ENCODE data around the gene MZF1. TPM values are rescaled to one million over a fixed set of nuclear protein-coding genes. Genes with fewer than 3 reads are reported as not detected.

MZF1 gene
- total and polyA plus RNA-seq, 2 donors (not counting 1 experiment from before 2014, with no cell fraction given), result 4.1 to 14.9 TPM

DNA sequence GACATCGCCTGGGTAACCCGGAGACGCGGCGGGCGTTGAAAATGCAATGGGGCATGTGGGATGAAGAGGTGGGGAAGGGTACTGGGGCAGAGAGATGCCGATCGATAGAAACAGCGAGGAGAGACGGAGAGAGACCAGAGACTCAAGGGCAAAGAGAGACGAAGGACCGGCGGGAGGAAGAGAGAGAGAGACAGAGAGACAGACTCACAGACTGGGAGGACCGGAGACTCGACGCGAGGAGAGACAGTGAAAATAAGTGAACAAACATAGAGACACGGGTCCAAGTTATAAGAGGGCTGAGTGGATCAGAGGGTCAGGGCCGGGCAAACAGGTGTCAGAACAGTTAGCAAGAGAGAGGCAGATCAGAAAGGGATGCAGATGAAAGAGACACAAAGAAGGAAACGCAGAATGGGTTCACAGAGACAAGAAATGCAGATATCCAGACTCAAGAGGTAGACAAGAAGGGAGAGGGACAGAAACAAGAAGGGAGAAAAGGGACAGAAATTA lies 576 bp upstream of the MZF1 start:
- Histone ChIP-seq H3K27me3 (ENCODE audit: control insufficient read depth, insufficient read depth, low read length) (no peaks in the 10 kb centered on the region), H3K9me3 (ENCODE audit: control insufficient read depth, insufficient read depth, low read depth, low read length) (no peaks in the 10 kb centered on the region), H3K4me3 (replicated peaks in 1 of 4; ENCODE audit: control extremely low read depth in 1 of 4, insufficient read depth in 1 of 4, low read depth in 3 of 4, low read length in 4 of 4) (peak overlapping the region; percentile 58 to 88 (median 74)), H3K4me2 (ENCODE audit: extremely low read depth, insufficient read depth, low read length) (peak overlapping the region; percentile 100), H3K36me3 (ENCODE audit: control insufficient read depth, insufficient read depth, low read length) (peaks cover 16% of the 10 kb centered on the region), H2AFZ (ENCODE audit: low read length) (peak overlapping the region; percentile 85), H3K79me2 (ENCODE audit: control insufficient read depth, insufficient read depth, low read length) (peaks cover 17% of the 10 kb centered on the region), H3K9ac (ENCODE audit: insufficient read depth, low read length) (peak overlapping the region; percentile 81), H3K27ac (ENCODE audit: insufficient read depth, low read length) (peak overlapping the region; percentile 98), H3K4me1 (ENCODE audit: control insufficient read depth, extremely low read depth, insufficient read depth, low read length) (peaks cover 11% of the 10 kb centered on the region), H4K20me1 (ENCODE audit: control insufficient read depth, extremely low read depth, insufficient read depth, low read length) (no peaks in the 10 kb centered on the region)
- no peak for TF ChIP-seq EZH2 (IDR thresholded peaks at IDR 0.05; ENCODE audit: low read length, missing control alignments)
- TF ChIP-seq, protein P1, sequence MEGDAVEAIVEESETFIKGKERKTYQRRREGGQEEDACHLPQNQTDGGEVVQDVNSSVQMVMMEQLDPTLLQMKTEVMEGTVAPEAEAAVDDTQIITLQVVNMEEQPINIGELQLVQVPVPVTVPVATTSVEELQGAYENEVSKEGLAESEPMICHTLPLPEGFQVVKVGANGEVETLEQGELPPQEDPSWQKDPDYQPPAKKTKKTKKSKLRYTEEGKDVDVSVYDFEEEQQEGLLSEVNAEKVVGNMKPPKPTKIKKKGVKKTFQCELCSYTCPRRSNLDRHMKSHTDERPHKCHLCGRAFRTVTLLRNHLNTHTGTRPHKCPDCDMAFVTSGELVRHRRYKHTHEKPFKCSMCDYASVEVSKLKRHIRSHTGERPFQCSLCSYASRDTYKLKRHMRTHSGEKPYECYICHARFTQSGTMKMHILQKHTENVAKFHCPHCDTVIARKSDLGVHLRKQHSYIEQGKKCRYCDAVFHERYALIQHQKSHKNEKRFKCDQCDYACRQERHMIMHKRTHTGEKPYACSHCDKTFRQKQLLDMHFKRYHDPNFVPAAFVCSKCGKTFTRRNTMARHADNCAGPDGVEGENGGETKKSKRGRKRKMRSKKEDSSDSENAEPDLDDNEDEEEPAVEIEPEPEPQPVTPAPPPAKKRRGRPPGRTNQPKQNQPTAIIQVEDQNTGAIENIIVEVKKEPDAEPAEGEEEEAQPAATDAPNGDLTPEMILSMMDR (conservative IDR thresholded peaks at IDR 0.05 in 1 of 2, IDR thresholded peaks at IDR 0.05 in 1 of 2; ENCODE audit: low read depth in 1 of 2, low read length in 2 of 2), result no peak
- no peak for DNase-seq (ENCODE audit: low read depth in 2 of 2)

DNA sequence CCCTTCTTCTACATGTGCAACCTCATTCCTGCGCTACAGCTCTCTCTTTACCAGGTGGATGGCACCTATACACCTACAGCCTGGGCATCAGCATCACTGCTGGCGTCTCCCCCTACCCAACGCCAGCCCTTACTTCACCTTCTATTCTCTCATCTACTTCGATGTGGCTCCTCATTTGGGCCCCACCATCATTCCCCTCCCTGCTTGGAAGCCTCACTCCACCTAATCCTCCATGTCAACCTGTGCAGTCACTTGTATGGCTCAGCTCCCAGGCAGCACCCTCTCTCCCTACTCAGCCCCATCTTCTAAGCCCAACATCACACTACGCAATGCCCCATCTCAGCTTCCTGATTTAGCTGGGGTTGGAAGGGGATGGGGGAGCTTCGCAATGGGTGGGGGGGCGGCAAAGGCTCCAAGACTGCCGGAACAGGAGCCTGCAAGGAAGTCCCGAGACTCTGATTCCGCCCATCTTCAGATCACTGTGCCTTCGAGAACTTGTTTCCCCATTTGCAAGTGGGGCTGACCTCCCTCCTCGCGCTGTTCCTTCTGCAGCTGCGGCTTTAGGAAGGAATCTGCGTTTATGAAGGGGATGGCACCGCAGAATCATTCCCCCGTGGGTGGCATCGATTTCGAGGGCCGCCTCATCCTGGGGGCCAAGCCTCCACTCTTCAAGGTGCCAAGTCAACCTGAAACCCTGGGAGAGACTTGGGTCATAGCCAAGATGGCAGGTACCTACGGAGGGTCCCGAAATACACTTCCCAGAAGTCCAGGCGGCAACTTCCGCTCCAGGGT lies 913 bp downstream of the MZF1 start:
- no peak for DNase-seq (ENCODE audit: low read depth in 2 of 2)
- TF ChIP-seq, protein P1 (conservative IDR thresholded peaks at IDR 0.05 in 1 of 2, IDR thresholded peaks at IDR 0.05 in 1 of 2; ENCODE audit: low read depth in 1 of 2, low read length in 2 of 2), result no peak
- no peak for TF ChIP-seq EZH2 (IDR thresholded peaks at IDR 0.05; ENCODE audit: low read length, missing control alignments)

DNA sequence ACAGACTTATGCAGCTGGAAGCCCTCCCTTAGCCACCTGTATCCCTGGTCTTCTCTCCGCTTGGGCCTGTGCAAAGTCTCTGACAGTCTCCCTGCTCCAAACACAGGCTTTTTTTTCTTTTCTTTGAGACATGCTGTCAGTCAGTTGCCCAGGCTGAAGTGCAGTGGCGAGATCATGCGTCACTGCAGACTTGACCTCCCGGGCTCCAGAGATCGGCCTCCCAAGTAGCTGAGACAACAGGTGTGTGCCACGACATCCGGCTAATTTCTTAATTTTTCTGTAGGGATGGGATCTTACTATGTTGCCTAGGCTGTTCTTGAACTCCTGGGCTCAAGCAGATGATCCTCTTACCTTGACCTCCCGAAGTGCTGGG lies 1.6 kb downstream of the MZF1 start:
- TF ChIP-seq, protein P1 (conservative IDR thresholded peaks at IDR 0.05 in 1 of 2, IDR thresholded peaks at IDR 0.05 in 1 of 2; ENCODE audit: low read depth in 1 of 2, low read length in 2 of 2), result no peak
- no peak for TF ChIP-seq EZH2 (IDR thresholded peaks at IDR 0.05; ENCODE audit: low read length, missing control alignments)
- Histone ChIP-seq H3K9me3 (ENCODE audit: control insufficient read depth, insufficient read depth, low read depth, low read length) (no peaks in the 10 kb centered on the region), H3K4me1 (ENCODE audit: control insufficient read depth, extremely low read depth, insufficient read depth, low read length) (peaks cover 11% of the 10 kb centered on the region), H3K79me2 (ENCODE audit: control insufficient read depth, insufficient read depth, low read length) (peaks cover 8% of the 10 kb centered on the region), H3K9ac (ENCODE audit: insufficient read depth, low read length) (no peak overlapping the region), H4K20me1 (ENCODE audit: control insufficient read depth, extremely low read depth, insufficient read depth, low read length) (no peaks in the 10 kb centered on the region), H3K4me3 (replicated peaks in 1 of 4; ENCODE audit: control extremely low read depth in 1 of 4, insufficient read depth in 1 of 4, low read depth in 3 of 4, low read length in 4 of 4) (no peak overlapping the region), H3K27me3 (ENCODE audit: control insufficient read depth, insufficient read depth, low read length) (no peaks in the 10 kb centered on the region), H3K4me2 (ENCODE audit: extremely low read depth, insufficient read depth, low read length) (no peak overlapping the region), H3K36me3 (ENCODE audit: control insufficient read depth, insufficient read depth, low read length) (peaks cover 14% of the 10 kb centered on the region), H3K27ac (ENCODE audit: insufficient read depth, low read length) (no peak overlapping the region), H2AFZ (ENCODE audit: low read length) (no peak overlapping the region)
- no peak for DNase-seq (ENCODE audit: low read depth in 2 of 2)

More for the DNA sequence above, 913 bp downstream of the MZF1 start:
- Histone ChIP-seq H3K4me3 (replicated peaks in 1 of 4; ENCODE audit: control extremely low read depth in 1 of 4, insufficient read depth in 1 of 4, low read depth in 3 of 4, low read length in 4 of 4) (peak overlapping the region; percentile 58 to 91 (median 77)), H3K36me3 (ENCODE audit: control insufficient read depth, insufficient read depth, low read length) (peaks cover 14% of the 10 kb centered on the region), H3K9ac (ENCODE audit: insufficient read depth, low read length) (peak overlapping the region; percentile 94), H4K20me1 (ENCODE audit: control insufficient read depth, extremely low read depth, insufficient read depth, low read length) (no peaks in the 10 kb centered on the region), H3K4me2 (ENCODE audit: extremely low read depth, insufficient read depth, low read length) (peak overlapping the region; percentile 98), H3K79me2 (ENCODE audit: control insufficient read depth, insufficient read depth, low read length) (peaks cover 8% of the 10 kb centered on the region), H3K9me3 (ENCODE audit: control insufficient read depth, insufficient read depth, low read depth, low read length) (no peaks in the 10 kb centered on the region), H3K4me1 (ENCODE audit: control insufficient read depth, extremely low read depth, insufficient read depth, low read length) (peaks cover 11% of the 10 kb centered on the region), H3K27me3 (ENCODE audit: control insufficient read depth, insufficient read depth, low read length) (no peaks in the 10 kb centered on the region), H3K27ac (ENCODE audit: insufficient read depth, low read length) (peak overlapping the region; percentile 98), H2AFZ (ENCODE audit: low read length) (peak overlapping the region; percentile 64)

Data from fibroblast of lung (primary cell).